GM19240 (cell line): ENCODE measurements around the gene KLC1.
"Not testable (repeated sequence)": the region's sequence is repeated elsewhere in the genome, so short reads cannot be mapped to it uniquely, and the experiment has no call there.

Experiments
- DNase-seq: peaks from one replicate; pipeline ENCODE4 v3.0.0; 2011; ENCODE audit warnings: low spot score; ENCODE audit not compliant: insufficient read length

KLC1 gene

GRCh38 chr14:103688906-103689902, 60.2 kb downstream of the KLC1 start:
- DNase-seq = peak; percentile 82

- no peak for DNase-seq
These were observed 61.3 kb downstream of the KLC1 start for GRCh38 chr14:103690332-103690731.

DNA sequence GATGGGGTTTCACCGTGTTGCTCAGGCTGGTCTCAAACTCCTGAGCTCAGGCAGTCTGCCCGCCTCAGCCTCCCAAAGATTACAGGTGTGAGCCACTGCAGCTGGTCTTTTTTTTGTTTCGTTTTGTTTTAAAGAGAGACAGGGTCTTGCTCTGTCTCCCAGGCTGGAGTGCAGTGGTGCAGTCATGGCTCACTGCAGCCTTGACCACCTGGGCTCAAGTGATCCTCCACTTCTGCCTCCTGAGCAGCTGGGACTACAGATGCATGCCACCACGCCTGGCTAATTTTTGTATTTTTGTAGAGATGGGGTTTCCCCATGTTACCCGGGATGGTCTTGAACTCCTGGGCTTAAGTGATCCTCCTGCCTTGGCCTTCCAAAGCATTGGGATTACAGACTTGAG, 62.6 kb downstream of the KLC1 start:
- not testable (repeated sequence) for DNase-seq

- no peak for DNase-seq
These were observed 63.1 kb downstream of the KLC1 start for GRCh38 chr14:103692159-103692558.

DNA sequence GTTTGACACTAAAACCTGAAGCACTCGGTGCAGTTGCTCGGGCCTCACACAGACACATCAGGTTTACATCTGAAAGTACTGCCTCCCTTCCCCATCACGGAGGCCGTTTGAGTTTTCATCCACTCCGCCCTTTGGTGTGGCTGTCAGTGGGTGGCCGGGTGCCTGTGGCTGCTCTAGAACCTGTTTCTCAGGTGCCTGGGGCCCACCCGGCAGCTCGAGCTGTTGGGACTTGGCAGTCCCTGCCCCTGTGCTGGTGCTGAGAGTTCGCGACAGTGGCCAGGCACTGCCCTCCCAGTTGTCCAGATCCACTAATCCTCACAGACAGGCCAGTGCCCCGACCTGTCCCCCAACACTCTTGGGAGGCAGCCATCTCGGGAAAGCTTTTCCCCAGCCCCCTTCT, 63.9 kb downstream of the KLC1 start:
- no peak for DNase-seq

DNA sequence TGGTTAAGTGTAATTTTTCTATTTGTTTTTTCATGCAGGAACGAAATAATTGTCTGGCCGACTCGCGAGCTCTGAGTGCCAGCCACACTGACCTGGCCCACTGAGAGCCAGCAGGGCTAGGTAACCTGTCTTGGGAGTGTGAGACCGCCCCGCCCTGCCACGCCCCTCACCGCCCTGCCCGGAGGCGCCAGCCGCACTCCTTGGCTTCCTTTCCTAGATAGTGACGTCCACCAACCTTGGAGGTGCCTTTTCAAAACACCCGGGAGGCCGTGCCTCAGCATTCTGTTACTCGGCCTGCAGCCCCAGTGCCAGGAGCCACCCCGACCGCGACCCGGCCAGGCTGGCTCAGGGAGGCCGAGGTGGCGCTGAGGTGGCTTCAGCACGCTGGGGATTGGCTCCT, 64.5 kb downstream of the KLC1 start:
- DNase-seq = no peak

DNA sequence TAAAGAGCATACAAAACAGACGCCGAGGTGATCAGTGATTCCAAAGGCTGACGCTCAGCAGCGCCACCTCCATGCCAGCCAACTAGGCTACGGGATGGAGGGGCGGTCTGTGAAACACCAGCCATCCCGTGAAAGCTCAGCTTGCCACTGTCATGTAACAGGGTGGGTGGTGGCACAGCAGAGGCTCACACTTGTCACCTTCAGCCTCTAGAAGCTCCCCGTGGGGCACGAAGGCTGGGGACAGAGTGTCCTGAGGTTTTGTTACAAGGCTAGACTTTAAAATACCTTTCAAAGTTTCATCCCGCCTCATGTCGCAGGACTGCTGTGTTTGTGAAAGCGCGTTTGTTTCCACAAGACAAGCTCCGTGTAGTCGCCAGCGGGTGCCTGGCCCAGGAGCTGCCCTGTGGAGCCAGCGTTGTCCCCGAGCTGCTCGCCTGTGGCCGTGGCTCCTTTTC, 65.6 kb downstream of the KLC1 start:
- no peak for DNase-seq

GRCh38 chr14:103695296-103696069, 66.5 kb downstream of the KLC1 start:
- DNase-seq = no peak

GRCh38 chr14:103696070-103696402, 67.0 kb downstream of the KLC1 start:
- DNase-seq = no peak

DNA sequence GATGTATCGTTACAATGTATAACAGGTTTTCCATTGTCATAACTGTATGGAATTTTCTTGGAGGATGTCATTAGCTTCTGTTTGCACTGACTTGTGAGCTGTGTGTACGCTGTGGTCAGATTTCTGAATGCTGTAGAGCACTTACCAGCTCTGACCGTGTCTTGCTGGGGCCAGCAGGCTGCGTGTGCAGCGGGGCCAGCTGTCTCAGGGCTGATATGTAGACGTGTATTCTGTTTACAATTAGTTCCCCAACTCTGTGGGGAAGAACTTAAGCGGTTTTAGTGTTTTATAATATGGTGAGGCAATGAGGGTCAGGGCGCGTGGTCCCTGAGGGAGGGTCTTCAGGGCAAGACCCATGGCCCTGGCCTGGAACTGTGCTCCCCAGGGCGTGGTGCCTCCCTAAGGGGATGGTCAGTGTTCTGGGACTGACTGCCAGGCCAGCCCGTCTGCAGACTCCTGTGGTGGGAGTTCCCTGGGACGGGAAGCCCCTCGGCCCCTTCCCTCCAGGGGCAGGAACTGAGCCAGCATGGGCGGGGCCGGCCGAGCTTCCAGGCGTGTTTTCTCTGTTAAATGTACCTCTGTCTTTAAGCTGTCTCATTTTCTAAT, 67.6 kb downstream of the KLC1 start:
- DNase-seq = no peak

DNA sequence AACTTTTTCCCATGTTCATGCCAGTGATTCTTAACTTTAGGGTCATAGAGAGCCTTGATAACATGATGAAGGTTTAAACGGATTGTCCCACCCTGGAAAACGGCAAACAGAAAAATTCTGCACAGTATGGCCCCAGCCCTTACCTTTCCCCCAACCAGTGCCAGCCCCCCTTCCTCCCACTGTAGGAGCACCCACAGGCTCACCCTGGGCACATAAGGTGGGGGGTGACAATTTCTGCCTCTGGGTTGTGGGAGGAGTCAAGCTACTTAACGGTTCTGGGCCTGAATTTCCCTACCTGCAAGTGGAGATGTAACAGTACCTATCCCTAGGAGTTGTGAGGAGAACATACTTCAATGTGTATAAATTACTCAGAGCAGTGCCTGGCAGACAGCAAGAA, 68.2 kb downstream of the KLC1 start:
- no peak for DNase-seq

GRCh38 chr14:103697603-103698379, 68.8 kb downstream of the KLC1 start:
- no peak for DNase-seq

GRCh38 chr14:103698380-103699260, 69.6 kb downstream of the KLC1 start:
- no peak for DNase-seq

GRCh38 chr14:103699261-103699661, 70.2 kb downstream of the KLC1 start:
- no peak for DNase-seq

DNA sequence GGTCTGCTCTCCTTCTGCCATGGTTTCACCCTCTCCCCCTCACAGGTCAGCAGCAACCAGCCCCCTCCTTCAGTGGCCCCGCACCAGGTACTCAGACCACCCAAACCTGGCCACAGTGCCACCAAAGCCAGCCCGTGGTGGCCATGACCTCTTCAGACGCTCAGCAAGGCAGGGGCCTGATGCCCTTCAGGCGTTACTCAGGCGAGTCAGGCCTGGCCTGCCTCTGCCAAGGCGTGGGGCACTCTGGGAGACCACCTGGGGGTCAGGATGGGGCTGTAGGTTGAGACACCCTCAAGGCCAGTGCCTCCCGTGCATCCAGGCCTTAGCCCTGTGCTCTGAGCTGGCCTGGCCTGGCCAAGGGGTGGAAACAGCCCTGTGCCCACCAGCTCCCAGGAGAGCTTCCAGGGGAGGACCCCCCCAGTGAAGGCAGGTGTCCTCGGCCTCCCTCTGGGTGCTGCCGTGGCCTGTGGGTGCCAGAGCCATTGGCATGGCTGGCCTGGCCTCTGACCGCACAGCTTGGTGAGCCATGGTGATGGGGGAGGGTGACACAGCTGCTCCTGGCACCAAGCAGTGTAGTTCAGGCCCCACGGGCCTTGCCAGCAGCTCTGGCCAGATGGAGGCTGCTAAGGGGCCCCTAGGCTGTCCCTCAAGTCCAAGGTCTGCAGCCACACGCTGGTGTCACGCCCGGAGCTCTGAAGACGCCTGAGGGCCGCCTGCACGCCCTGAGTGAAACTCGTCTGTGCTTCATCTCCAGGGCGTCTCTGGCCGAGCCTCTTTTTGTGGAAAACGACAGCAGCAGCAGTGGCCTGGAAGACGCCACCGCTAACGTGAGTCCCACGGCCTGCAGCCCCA, 71.1 kb downstream of the KLC1 start:
- no peak for DNase-seq

DNA sequence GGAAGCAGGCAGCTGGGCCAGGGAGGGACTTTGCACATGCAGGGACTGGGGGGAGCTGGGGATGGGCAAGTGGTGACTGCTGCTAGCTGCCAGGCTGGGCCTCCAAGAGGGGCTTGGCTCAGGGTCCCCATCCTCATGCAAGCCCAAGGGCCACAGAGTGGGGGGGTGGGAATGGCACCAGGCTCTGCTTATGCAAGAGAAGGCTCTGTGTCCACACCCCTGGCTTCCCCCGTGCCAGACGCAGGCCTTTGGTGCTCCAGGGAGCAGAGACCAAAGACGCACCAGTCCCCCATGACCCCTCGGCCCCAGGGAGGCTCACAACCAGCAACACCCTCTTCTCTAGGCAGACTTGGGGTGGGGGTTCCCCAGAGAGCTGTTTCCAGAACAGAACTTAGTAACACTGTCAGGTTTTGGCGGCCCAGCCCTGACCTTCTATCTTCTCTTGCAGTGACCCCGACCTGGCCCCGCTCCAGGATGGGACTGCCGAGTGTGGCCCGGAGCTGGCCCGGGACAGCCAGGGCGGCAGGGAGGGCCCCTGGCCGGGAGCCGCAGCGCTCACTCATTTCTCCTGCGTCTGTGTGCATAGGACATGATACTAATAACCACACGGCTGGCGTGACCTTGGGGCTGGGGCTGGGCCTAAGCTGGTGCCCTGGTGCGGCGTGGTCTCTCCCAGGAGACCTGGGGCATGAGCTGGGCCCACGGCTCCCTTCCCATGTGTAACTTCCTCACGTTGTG, 71.9 kb downstream of the KLC1 start:
- no peak for DNase-seq

GRCh38 chr14:103702095-103702494, 73.1 kb downstream of the KLC1 start:
- DNase-seq = no peak
